ENCODE results near the gene ZNF358.

Gene ZNF358

GRCh38 chr19:7515645-7516151 is at the start of gene ZNF358:
ZNF358 (plus strand) TSS chr19:7516103; CDS start chr19:7519243, 3,140 bp downstream.
- peak; percentile 27 to 36 for DNase-seq

GRCh38 chr19:7467009-7467989 is 48.6 kb upstream of the ZNF358 start:
- DNase-seq, result no peak

- no peak for DNase-seq
Measured at GRCh38 chr19:7468840-7469239, 47.1 kb upstream of the ZNF358 start.

GRCh38 chr19:7469669-7470285 is 46.1 kb upstream of the ZNF358 start:
- no peak for DNase-seq

- DNase-seq, result no peak
Measured at GRCh38 chr19:7470540-7471305, 45.2 kb upstream of the ZNF358 start.

- DNase-seq, result no peak
Measured at GRCh38 chr19:7471696-7472615, 43.9 kb upstream of the ZNF358 start.

- no peak for DNase-seq
Measured at GRCh38 chr19:7475665-7476064, 40.2 kb upstream of the ZNF358 start.

GRCh38 chr19:7476241-7476640 is 39.7 kb upstream of the ZNF358 start:
- no peak for DNase-seq

GRCh38 chr19:7476777-7477494 is 39.0 kb upstream of the ZNF358 start:
- DNase-seq, result no peak

GRCh38 chr19:7477758-7478157 is 38.1 kb upstream of the ZNF358 start:
- DNase-seq, result no peak

- no peak for DNase-seq
Measured at GRCh38 chr19:7478173-7478842, 37.6 kb upstream of the ZNF358 start.

- DNase-seq, result no peak
Measured at GRCh38 chr19:7478843-7479227, 37.1 kb upstream of the ZNF358 start.

- DNase-seq, result no peak
Measured at GRCh38 chr19:7480222-7480969, 35.5 kb upstream of the ZNF358 start.

- no peak for DNase-seq
Measured at GRCh38 chr19:7480970-7481255, 35.0 kb upstream of the ZNF358 start.

- DNase-seq, result no peak
Measured at GRCh38 chr19:7482584-7483439, 33.1 kb upstream of the ZNF358 start.

GRCh38 chr19:7483720-7484201 is 32.1 kb upstream of the ZNF358 start:
- DNase-seq, result no peak

- DNase-seq, result no peak
Measured at GRCh38 chr19:7486923-7487322, 29.0 kb upstream of the ZNF358 start.

GRCh38 chr19:7488736-7489353 is 27.1 kb upstream of the ZNF358 start, which contains the start of gene PEX11G:
PEX11G (minus strand) TSS chr19:7489035; CDS start chr19:7489010, 25 bp downstream.
- peak; percentile 88 to 91 for DNase-seq
